ENCODE data around the gene LEF1.

The LEF1 gene

GRCh38 chr4:108168671-108169523 lies at the start of gene LEF1:
Gene LEF1 (minus strand): TSS chr4:108168932. CDS start chr4:108167767, 1,165 bp downstream.
- peak; percentile 46 for DNase-seq

GRCh38 chr4:108216510-108216909 lies 47.8 kb upstream of the LEF1 start:
- no peak for DNase-seq

GRCh38 chr4:108215055-108215454 lies 46.3 kb upstream of the LEF1 start:
- DNase-seq: no peak

GRCh38 chr4:108213723-108214122 lies 45.0 kb upstream of the LEF1 start:
- no peak for DNase-seq

GRCh38 chr4:108213308-108213707 lies 44.6 kb upstream of the LEF1 start:
- no peak for DNase-seq

- DNase-seq: no peak
Measured at GRCh38 chr4:108210989-108211835, 42.5 kb upstream of the LEF1 start.

- no peak for DNase-seq
Measured at GRCh38 chr4:108209489-108209888, 40.8 kb upstream of the LEF1 start.

GRCh38 chr4:108205859-108206258 lies 37.1 kb upstream of the LEF1 start:
- no peak for DNase-seq

GRCh38 chr4:108204518-108204917 lies 35.8 kb upstream of the LEF1 start:
- no peak for DNase-seq

GRCh38 chr4:108203377-108203776 lies 34.6 kb upstream of the LEF1 start:
- no peak for DNase-seq

GRCh38 chr4:108201774-108202173 lies 33.0 kb upstream of the LEF1 start:
- DNase-seq: no peak

GRCh38 chr4:108199881-108200280 lies 31.1 kb upstream of the LEF1 start:
- no peak for DNase-seq

- no peak for DNase-seq
Measured at GRCh38 chr4:108193886-108194672, 25.3 kb upstream of the LEF1 start.

- no peak for DNase-seq
Measured at GRCh38 chr4:108192935-108193334, 24.2 kb upstream of the LEF1 start.

- DNase-seq: no peak
Measured at GRCh38 chr4:108192056-108192455, 23.3 kb upstream of the LEF1 start.

- DNase-seq: no peak
Measured at GRCh38 chr4:108191269-108191914, 22.7 kb upstream of the LEF1 start.

GRCh38 chr4:108188770-108189169 lies 20.0 kb upstream of the LEF1 start:
- DNase-seq: no peak

GRCh38 chr4:108185252-108185651 lies 16.5 kb upstream of the LEF1 start:
- no peak for DNase-seq

- no peak for DNase-seq
Measured at GRCh38 chr4:108184453-108185049, 15.8 kb upstream of the LEF1 start.

GRCh38 chr4:108181704-108182103 lies 13.0 kb upstream of the LEF1 start:
- no peak for DNase-seq

GRCh38 chr4:108180513-108180912 lies 11.8 kb upstream of the LEF1 start:
- no peak for DNase-seq

- no peak for DNase-seq
Measured at GRCh38 chr4:108175966-108176365, 7.2 kb upstream of the LEF1 start.
